Mesothelial cell of epicardium (in vitro differentiated cells): Measurements from ENCODE around the gene PEX5. TPM values are rescaled to one million over a fixed set of nuclear protein-coding genes. Genes with fewer than 3 reads are reported as not detected.

Source experiments
- DNase-seq, 2 experiments: peaks; one replicate each; pipeline ENCODE4 v3.0.0; 2021; ENCODE audit warnings: low spot score in 2 of 2; ENCODE audit not compliant: unreplicated experiment in 2 of 2
- H3K27ac Mint-ChIP-seq: 2 replicates; pipeline ENCODE4 v1.8.0; 2021; ENCODE audit warnings: mixed read lengths
- H3K27me3 Mint-ChIP-seq: 2 replicates; pipeline ENCODE4 v1.8.0; 2021; ENCODE audit warnings: low read depth, mixed read lengths
- H3K36me3 Mint-ChIP-seq: 2 replicates; pipeline ENCODE4 v1.8.0; 2021; ENCODE audit warnings: mixed read lengths
- H3K4me1 Mint-ChIP-seq: 2 replicates; pipeline ENCODE4 v1.8.0; 2021; ENCODE audit warnings: mixed read lengths
- H3K4me3 Mint-ChIP-seq: 2 replicates; pipeline ENCODE4 v1.8.0; 2021; ENCODE audit warnings: mild to moderate bottlenecking, moderate library complexity, mixed read lengths
- H3K9me3 Mint-ChIP-seq: 2 replicates; pipeline ENCODE4 v1.8.0; 2021; ENCODE audit warnings: mixed read lengths
- total RNA-seq: library from RNA; stranded (reverse); gene quantifications from 3 replicates; pipeline ENCODE4 v1.2.1, GENCODE V29; 2021
- TF ChIP-seq, protein P1 (sequence below): fragments of 200-600 bp; sonication (generic); IDR thresholded peaks from one replicate; pipeline ENCODE4 v1.5.0; 2021; ENCODE audit warnings: antibody characterized with exemption; ENCODE audit not compliant: unreplicated experiment

Gene PEX5
- total RNA-seq, 1 donor from 2014 or later, result 50.4 TPM

DNA sequence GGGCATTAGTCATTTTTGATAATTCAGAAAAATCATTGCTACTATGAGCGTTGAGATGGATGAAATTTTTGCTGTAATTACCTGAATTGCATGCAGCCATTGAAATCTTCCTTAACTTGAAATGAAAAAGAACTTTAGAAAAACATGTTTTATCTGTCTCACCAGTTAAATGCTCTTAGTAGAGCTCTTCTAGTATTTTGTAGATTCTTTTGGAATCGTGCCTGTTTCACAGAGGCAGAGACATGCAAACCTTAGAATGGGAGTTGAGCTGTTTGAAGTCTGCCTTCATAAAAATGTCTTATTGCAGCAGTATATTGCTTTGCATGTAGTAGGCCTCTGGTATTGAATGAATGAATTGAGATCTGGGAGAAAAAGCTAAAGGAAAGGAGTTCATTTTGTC, 4.2 kb downstream of the PEX5 start:
- TF ChIP-seq, protein P1, sequence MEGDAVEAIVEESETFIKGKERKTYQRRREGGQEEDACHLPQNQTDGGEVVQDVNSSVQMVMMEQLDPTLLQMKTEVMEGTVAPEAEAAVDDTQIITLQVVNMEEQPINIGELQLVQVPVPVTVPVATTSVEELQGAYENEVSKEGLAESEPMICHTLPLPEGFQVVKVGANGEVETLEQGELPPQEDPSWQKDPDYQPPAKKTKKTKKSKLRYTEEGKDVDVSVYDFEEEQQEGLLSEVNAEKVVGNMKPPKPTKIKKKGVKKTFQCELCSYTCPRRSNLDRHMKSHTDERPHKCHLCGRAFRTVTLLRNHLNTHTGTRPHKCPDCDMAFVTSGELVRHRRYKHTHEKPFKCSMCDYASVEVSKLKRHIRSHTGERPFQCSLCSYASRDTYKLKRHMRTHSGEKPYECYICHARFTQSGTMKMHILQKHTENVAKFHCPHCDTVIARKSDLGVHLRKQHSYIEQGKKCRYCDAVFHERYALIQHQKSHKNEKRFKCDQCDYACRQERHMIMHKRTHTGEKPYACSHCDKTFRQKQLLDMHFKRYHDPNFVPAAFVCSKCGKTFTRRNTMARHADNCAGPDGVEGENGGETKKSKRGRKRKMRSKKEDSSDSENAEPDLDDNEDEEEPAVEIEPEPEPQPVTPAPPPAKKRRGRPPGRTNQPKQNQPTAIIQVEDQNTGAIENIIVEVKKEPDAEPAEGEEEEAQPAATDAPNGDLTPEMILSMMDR, result no peak
- peak overlapping the region; percentile 4 for H3K27ac Mint-ChIP-seq
- no peak for DNase-seq
- H3K36me3 Mint-ChIP-seq, result peaks cover 36% of the 10 kb centered on the region
- H3K4me3 Mint-ChIP-seq, result no peak overlapping the region
- no peaks in the 10 kb centered on the region for H3K27me3 Mint-ChIP-seq
- peaks cover 29% of the 10 kb centered on the region for H3K4me1 Mint-ChIP-seq
- H3K9me3 Mint-ChIP-seq, result no peaks in the 10 kb centered on the region

DNA sequence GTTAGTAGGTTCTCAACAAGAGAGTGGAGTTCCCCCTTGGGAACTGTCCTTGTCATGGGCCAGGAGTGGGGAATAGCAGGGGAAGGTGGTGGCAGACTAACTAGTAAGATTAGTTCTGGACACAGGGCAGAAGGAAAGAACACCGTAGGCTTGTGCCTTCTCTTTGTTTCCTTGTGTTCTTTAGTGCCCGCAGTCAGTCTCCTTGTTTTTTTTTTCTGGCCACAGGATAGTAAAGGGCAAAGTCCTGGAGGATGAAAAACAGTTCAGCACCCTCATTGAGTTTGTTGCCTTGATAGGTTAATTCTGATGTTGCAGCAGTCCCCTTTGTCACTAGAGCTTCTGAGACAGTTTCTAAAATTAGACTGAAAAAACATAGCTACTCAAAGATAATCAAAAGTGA, 8.4 kb downstream of the PEX5 start:
- peaks cover 13% of the 10 kb centered on the region for H3K4me1 Mint-ChIP-seq
- H3K27ac Mint-ChIP-seq, result no peak overlapping the region
- no peak for DNase-seq
- TF ChIP-seq, protein P1, result no peak
- peaks cover 54% of the 10 kb centered on the region for H3K36me3 Mint-ChIP-seq
- H3K27me3 Mint-ChIP-seq, result no peaks in the 10 kb centered on the region
- no peak overlapping the region for H3K4me3 Mint-ChIP-seq
- no peaks in the 10 kb centered on the region for H3K9me3 Mint-ChIP-seq

DNA sequence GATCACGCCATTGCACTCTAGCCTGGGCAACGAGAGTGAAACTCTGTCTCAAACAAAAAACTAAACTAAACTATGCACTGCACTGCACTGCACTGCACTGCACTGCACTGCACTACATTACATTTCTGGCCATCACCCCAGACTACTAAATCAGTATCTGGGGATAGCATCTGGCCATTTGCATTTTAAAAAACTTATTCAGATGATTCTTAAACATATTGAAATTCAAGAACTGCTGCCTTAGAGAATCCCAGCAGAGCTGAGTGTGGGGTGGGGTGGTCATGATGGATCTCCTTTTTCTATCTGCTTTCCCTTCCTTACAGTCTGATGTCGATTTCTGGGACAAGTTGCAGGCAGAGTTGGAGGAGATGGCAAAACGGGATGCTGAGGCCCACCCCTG, 13.6 kb downstream of the PEX5 start:
- DNase-seq, result no peak
- H3K27me3 Mint-ChIP-seq, result no peaks in the 10 kb centered on the region
- no peaks in the 10 kb centered on the region for H3K4me1 Mint-ChIP-seq
- TF ChIP-seq, protein P1, result no peak
- peaks cover 61% of the 10 kb centered on the region for H3K36me3 Mint-ChIP-seq
- H3K27ac Mint-ChIP-seq, result no peak overlapping the region
- H3K9me3 Mint-ChIP-seq, result no peaks in the 10 kb centered on the region
- H3K4me3 Mint-ChIP-seq, result no peak overlapping the region

DNA sequence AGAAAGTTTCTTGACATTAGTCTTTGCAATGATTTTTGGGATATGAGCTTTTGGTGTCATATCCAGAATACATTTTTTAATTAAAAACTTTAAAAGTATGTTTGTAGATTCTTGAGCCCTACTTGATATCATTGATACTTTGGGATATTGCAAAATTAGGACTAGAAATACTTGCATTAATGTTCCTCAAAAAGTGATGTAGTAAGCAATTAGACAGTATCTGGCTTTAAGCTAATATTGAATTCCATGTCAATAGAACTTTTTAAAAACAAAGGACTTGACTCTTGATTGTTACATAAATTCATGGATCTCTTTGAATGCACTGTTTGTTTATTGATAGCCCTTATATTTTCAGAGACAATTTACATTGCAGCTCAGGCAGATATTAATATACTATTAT, 15.6 kb downstream of the PEX5 start:
- Mint-ChIP-seq H3K27ac (no peak overlapping the region), H3K36me3 (peaks cover 73% of the 10 kb centered on the region), H3K27me3 (no peaks in the 10 kb centered on the region), H3K4me1 (no peaks in the 10 kb centered on the region), H3K9me3 (no peaks in the 10 kb centered on the region), H3K4me3 (no peak overlapping the region)
- DNase-seq, result no peak
- TF ChIP-seq, protein P1, result no peak

DNA sequence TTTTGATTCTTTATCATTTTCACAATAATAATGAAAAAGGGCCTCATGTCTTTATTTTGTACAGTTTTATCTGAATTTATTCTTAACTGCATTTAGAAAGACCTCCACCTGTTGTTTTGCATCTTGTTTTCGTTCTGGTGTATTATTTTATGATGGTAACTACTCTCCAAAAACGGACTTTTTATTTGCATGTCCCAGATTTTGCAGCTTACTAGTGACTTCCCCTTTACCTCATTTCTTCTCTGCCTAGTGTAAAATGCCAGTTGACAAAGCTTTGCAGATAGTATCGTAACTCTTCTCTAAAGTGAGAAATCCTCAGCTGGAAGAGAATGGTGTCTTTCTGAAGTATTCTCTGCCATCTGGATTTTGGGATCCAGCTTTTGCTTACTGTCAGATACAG, 17.2 kb downstream of the PEX5 start:
- peaks cover 77% of the 10 kb centered on the region for H3K36me3 Mint-ChIP-seq
- H3K27ac Mint-ChIP-seq, result no peak overlapping the region
- DNase-seq, result no peak
- no peak overlapping the region for H3K4me3 Mint-ChIP-seq
- H3K27me3 Mint-ChIP-seq, result no peaks in the 10 kb centered on the region
- TF ChIP-seq, protein P1, result no peak
- peaks cover 10% of the 10 kb centered on the region for H3K9me3 Mint-ChIP-seq
- no peaks in the 10 kb centered on the region for H3K4me1 Mint-ChIP-seq

DNA sequence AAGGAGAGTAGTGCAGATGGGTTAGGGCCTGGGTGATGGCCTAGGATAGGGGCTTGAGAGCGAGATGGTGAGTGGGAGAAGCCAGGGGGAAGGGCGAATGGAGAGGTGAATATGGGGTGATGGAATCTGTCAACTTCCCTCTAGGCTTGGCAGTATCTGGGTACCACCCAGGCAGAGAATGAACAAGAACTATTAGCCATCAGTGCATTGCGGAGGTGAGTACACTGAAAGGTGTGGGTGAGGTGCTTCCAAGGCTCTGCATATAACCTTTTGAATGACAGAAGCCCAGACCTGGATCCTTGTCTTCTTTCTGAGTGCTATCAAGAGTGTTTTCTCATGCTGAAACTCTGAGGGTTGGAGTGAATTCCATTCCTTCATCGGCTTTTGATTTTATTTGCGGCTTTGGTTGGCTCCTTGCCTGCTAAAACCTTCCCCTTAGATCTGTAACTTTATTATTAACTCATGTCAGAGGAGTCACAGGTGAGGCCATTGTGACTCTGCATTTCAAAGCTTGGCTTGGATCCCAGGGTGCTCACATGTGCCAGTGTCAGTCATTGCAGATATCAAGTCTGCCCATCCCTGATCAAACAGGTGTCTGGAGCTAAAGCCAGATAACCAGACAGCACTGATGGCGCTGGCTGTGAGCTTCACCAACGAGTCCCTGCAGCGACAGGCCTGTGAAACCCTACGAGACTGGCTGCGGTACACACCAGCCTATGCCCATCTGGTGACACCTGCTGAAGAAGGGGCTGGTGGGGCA, 18.6 kb downstream of the PEX5 start:
- peaks cover 70% of the 10 kb centered on the region for H3K36me3 Mint-ChIP-seq
- TF ChIP-seq, protein P1, result no peak
- H3K4me1 Mint-ChIP-seq, result no peaks in the 10 kb centered on the region
- H3K9me3 Mint-ChIP-seq, result peaks cover 15% of the 10 kb centered on the region
- H3K4me3 Mint-ChIP-seq, result no peak overlapping the region
- H3K27ac Mint-ChIP-seq, result no peak overlapping the region
- no peak for DNase-seq
- no peaks in the 10 kb centered on the region for H3K27me3 Mint-ChIP-seq
